GM20000 (cell line): ENCODE measurements around the gene CD6.

Source experiments
- DNase-seq: peaks from one replicate; pipeline ENCODE4 v3.0.0; 2012; ENCODE audit warnings: low spot score
- TF ChIP-seq, protein P1 (sequence below): IDR thresholded peaks from 2 replicates; pipeline ENCODE4 v1.5.1; 2012; ENCODE audit warnings: mild to moderate bottlenecking, control low read depth; ENCODE audit errors: extremely low read depth, missing control alignments

The CD6 gene

GRCh38 chr11:60953781-60954180 is 17.7 kb upstream of the CD6 start:
- no peak for DNase-seq
- TF ChIP-seq, protein P1, sequence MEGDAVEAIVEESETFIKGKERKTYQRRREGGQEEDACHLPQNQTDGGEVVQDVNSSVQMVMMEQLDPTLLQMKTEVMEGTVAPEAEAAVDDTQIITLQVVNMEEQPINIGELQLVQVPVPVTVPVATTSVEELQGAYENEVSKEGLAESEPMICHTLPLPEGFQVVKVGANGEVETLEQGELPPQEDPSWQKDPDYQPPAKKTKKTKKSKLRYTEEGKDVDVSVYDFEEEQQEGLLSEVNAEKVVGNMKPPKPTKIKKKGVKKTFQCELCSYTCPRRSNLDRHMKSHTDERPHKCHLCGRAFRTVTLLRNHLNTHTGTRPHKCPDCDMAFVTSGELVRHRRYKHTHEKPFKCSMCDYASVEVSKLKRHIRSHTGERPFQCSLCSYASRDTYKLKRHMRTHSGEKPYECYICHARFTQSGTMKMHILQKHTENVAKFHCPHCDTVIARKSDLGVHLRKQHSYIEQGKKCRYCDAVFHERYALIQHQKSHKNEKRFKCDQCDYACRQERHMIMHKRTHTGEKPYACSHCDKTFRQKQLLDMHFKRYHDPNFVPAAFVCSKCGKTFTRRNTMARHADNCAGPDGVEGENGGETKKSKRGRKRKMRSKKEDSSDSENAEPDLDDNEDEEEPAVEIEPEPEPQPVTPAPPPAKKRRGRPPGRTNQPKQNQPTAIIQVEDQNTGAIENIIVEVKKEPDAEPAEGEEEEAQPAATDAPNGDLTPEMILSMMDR: no peak

GRCh38 chr11:60954421-60954820 is 17.1 kb upstream of the CD6 start:
- TF ChIP-seq, protein P1: no peak
- DNase-seq: peak; percentile 56

- TF ChIP-seq, protein P1: no peak
- DNase-seq: no peak
These were observed 15.9 kb upstream of the CD6 start for GRCh38 chr11:60955571-60955970.

DNA sequence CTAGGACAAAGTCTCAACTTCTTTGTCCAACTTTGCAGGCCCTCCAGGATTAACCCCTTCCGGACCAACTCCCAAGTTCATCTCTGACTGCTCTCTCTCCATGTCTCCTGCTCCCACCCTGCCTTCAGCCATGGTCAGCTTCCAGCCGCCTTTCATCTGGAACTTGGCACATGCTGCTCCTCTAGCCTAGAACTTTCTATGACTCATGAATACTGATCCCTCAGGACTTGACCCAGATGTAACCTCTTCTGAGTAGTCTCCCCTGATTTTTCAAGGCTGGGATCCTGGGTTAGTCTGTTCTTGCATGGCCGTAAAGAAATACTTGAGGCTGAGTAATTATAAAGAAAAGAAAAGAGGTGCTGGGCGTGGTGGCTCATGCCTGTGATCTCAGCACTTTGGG is 14.3 kb upstream of the CD6 start:
- no peak for DNase-seq
- TF ChIP-seq, protein P1: no peak

- TF ChIP-seq, protein P1: no peak
- no peak for DNase-seq
These were observed 12.0 kb upstream of the CD6 start for GRCh38 chr11:60959431-60959830.

- no peak for DNase-seq
- TF ChIP-seq, protein P1: no peak
These were observed 11.1 kb upstream of the CD6 start for GRCh38 chr11:60960405-60960804.

DNA sequence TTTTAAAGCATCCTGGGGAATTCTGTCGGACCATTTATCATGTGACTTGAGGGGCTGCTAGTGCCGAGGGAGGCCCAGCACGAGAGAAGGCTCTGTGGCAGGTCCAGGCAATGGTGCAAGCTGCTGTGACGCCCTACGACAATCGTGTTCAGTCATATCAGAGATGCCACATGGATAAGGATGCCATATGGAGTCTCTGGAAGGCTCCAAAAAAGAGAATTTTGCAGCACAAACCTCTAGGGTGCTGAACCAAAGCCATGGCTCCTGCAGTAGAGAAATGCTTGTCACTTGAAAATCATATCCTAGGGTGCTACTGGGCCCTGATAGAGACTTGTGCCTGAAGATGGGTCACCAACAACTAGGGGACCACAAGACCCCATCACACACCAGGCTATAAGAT is 6.7 kb upstream of the CD6 start:
- TF ChIP-seq, protein P1: no peak
- DNase-seq: no peak
